ENCODE results near the gene TTC39A.

Gene TTC39A

DNA sequence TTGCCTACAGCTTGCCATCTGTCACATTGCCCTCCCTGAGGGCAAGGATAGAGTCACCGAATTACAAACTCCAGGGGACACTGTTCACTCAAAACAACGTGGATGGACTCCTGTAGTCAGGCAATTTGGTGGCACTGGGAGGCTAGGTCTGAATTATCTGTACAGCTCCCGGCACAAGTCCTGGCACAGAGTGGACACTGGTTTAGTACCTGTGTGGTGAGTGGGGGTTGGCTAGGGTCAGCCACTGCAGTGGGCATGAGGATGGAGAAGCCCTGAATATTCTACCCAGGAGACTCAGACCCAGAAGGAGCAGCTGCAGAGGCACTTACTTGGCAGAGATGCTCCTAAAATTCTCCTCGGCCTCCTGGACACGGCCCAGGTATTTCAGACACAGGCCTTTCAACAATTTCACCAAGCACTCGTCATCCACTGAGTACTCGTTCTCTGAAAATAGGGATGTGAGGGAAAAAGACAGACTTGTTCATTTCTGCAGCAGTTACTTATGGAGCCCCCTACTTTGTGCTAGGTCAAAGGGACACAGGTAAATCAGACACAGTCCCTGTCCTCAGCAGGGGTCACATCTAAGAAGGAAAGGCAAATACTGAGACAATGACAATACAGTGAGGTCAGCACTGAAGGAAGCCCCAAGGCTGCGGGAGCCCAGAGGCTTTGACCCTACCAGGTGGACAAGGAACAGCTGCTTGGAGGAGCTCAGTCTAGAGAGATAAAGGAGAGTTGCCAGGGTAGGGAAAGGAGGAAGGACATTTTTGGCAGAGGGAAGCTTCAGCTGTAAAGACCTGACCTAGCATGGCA, 40.5 kb downstream of the TTC39A start:
- DNase-seq: no peak

DNA sequence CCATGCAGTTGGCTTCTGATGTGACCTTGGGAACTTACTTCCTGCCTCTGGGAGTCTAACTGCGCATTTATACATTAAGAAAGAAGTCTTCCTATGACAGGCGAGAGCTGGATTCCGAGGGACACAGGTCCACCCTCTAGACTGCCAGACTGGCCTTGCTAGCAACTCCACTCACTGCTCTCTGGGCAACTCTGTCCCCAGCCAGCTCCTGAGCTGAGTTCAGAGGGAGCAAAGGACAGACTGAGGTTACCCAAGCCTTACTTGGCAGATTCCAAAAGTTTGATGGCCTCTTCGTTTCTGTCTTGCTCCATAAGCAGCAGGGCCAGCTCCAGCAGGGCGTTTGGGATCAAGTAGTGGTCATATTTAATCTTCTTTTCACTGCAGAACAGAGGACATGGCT, 41.8 kb downstream of the TTC39A start:
- Histone ChIP-seq H3K9me3 (no peaks in the 10 kb centered on the region), H3K27me3 (no peaks in the 10 kb centered on the region), H3K4me3 (ENCODE audit: low read depth, low read length) (no peak overlapping the region), H3K36me3 (no peaks in the 10 kb centered on the region), H3K4me1 (peaks cover 10% of the 10 kb centered on the region)
- no peak for DNase-seq
- TF ChIP-seq, protein P1, sequence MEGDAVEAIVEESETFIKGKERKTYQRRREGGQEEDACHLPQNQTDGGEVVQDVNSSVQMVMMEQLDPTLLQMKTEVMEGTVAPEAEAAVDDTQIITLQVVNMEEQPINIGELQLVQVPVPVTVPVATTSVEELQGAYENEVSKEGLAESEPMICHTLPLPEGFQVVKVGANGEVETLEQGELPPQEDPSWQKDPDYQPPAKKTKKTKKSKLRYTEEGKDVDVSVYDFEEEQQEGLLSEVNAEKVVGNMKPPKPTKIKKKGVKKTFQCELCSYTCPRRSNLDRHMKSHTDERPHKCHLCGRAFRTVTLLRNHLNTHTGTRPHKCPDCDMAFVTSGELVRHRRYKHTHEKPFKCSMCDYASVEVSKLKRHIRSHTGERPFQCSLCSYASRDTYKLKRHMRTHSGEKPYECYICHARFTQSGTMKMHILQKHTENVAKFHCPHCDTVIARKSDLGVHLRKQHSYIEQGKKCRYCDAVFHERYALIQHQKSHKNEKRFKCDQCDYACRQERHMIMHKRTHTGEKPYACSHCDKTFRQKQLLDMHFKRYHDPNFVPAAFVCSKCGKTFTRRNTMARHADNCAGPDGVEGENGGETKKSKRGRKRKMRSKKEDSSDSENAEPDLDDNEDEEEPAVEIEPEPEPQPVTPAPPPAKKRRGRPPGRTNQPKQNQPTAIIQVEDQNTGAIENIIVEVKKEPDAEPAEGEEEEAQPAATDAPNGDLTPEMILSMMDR (IDR thresholded peaks at IDR 0.05; ENCODE audit: low read depth, low read length): no peak

More for the DNA sequence above, 40.5 kb downstream of the TTC39A start:
- H3K4me3 ChIP-seq (ENCODE audit: low read depth, low read length): no peak overlapping the region
- 0 out of 2 replicates have a peak, but pooled peaks cover 2% of the 10 kb centered on the region for H3K4me1 ChIP-seq
- H3K27me3 ChIP-seq: no peaks in the 10 kb centered on the region
- TF ChIP-seq, protein P1 (IDR thresholded peaks at IDR 0.05; ENCODE audit: low read depth, low read length): no peak
- no peaks in the 10 kb centered on the region for H3K9me3 ChIP-seq
- no peaks in the 10 kb centered on the region for H3K36me3 ChIP-seq

DNA sequence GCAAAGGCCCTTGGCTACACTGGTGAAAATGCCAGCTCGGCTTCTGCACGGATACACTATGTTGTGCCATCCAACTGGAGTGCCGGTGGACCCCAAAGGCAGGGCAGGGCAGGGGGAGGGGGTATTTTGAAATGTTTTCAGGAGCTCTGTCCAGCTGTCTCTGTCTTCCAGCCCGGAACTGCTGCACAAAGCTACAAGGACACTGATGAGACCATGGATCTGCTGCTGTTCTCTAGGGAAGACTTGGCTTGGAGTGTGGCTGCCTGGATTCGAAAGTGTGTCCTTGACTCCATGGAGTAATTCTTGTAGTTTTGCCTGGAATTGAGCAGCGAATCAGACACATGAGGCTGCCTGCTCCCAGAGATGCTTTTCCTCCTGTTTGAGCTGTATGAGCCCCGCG, 42.4 kb downstream of the TTC39A start:
- no peak for DNase-seq
- Histone ChIP-seq H3K36me3 (no peaks in the 10 kb centered on the region), H3K9me3 (no peaks in the 10 kb centered on the region), H3K27me3 (no peaks in the 10 kb centered on the region), H3K4me3 (ENCODE audit: low read depth, low read length) (no peak overlapping the region), H3K4me1 (peaks cover 10% of the 10 kb centered on the region)
- TF ChIP-seq, protein P1 (IDR thresholded peaks at IDR 0.05; ENCODE audit: low read depth, low read length): no peak

DNA sequence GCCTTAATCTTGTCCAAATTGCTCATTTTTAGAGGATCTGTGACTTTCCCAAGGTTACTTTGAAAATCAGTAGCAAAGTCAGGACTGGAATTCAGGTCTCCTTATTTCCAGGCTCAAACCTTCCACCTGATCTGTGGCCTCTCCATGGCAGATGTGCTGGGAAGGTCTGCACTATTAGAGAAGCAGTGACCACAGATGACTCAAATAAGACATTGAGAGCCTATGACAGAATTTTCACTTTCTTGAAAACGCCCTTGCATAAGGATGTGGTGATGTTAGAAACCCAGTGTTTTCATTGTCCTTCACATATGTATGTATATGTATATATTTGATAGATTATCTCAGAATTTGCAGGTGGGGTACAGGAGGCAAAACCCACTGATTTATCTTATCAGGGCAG, 45.3 kb downstream of the TTC39A start:
- Histone ChIP-seq H3K27me3 (no peaks in the 10 kb centered on the region), H3K36me3 (no peaks in the 10 kb centered on the region), H3K4me1 (peaks cover 13% of the 10 kb centered on the region), H3K4me3 (ENCODE audit: low read depth, low read length) (no peak overlapping the region), H3K9me3 (no peaks in the 10 kb centered on the region)
- DNase-seq: no peak
- TF ChIP-seq, protein P1 (IDR thresholded peaks at IDR 0.05; ENCODE audit: low read depth, low read length): no peak

DNA sequence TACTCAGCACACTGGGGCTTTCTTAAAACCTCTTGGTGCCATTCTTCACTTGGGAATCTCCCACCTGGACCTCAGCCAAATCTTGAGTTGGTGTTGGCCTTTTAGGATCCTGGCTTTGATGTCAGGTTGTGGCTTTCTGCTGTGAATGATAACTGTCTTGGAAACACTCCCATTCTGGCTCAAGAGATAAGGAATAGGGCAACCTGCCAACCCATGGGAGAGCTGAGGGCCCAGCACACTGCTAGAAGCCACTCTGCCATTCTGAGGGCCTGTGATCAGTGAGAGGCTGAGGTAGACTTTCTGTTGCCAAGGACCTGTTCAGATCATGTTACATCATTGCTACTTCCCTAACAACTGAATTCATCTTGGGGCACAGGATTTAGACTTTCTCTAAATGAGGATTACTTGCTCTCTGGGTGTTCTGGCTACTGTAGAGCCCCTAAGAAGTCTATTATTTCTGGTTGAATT, 45.8 kb downstream of the TTC39A start:
- Histone ChIP-seq H3K4me3 (ENCODE audit: low read depth, low read length) (no peak overlapping the region), H3K36me3 (no peaks in the 10 kb centered on the region), H3K9me3 (no peaks in the 10 kb centered on the region), H3K27me3 (no peaks in the 10 kb centered on the region), H3K4me1 (peaks cover 13% of the 10 kb centered on the region)
- TF ChIP-seq, protein P1 (IDR thresholded peaks at IDR 0.05; ENCODE audit: low read depth, low read length): no peak
- peak; percentile 72 for DNase-seq

DNA sequence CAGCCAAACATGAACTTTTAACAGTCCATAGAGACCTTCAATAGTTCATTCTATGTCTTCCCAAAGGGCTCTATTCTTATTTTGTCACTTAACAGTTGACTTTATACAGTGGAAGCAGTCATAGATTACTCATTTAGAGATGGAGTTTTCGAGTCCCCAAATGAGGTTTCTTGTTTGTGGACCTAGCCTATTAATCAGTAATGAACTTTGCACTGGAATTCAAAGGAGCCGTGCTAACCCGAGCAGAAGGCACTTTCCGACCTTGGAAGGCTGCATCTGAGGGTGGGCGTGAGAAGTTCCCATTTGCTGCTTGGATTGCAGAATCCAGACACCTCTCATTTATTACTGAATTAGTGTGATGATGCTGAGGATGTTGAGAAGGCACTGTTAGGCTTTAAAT, 46.4 kb downstream of the TTC39A start:
- Histone ChIP-seq H3K36me3 (no peaks in the 10 kb centered on the region), H3K4me3 (ENCODE audit: low read depth, low read length) (no peak overlapping the region), H3K9me3 (no peaks in the 10 kb centered on the region), H3K4me1 (peaks cover 13% of the 10 kb centered on the region), H3K27me3 (no peaks in the 10 kb centered on the region)
- TF ChIP-seq, protein P1 (IDR thresholded peaks at IDR 0.05; ENCODE audit: low read depth, low read length): no peak
- no peak for DNase-seq

Data from BE2C (cell line).